Spinal cord (tissue), 10 donors: ENCODE measurements around the gene GRSF1. TPM values are rescaled to one million over a fixed set of nuclear protein-coding genes. Genes with fewer than 3 reads are reported as not detected.
"Not testable (repeated sequence)": the region's sequence is repeated elsewhere in the genome, so short reads cannot be mapped to it uniquely, and the experiment has no call there.

Experiments
- DNase-seq, 6 donors: peaks; one replicate each; pipeline versions ENCODE4 v3.0.0 to v3.0.0-alpha.2; 2013 to 2015; ENCODE audit warnings: low spot score in 6 of 6, low read depth in 4 of 6
- H3K27ac ChIP-seq: one replicate; pipeline ENCODE4 v1.5.1; 2013; ENCODE audit warnings: low read depth, low read length, control low read depth
- H3K27me3 ChIP-seq: one replicate; pipeline ENCODE4 v1.6.1; 2013; ENCODE audit warnings: low read length; ENCODE audit not compliant: control insufficient read depth, insufficient read depth
- H3K36me3 ChIP-seq: one replicate; pipeline ENCODE4 v1.6.1; 2013; ENCODE audit warnings: low read length; ENCODE audit not compliant: control insufficient read depth, insufficient read depth
- H3K4me1 ChIP-seq: one replicate; pipeline ENCODE4 v1.6.1; 2013; ENCODE audit warnings: low read length; ENCODE audit not compliant: control insufficient read depth, insufficient read depth
- H3K4me3 ChIP-seq: one replicate; pipeline ENCODE4 v1.5.1; 2013; ENCODE audit warnings: low read depth, low read length, control low read depth
- H3K9me3 ChIP-seq: one replicate; pipeline ENCODE4 v1.6.1; 2013; ENCODE audit warnings: low read length; ENCODE audit not compliant: control insufficient read depth, insufficient read depth
- WGBS: methylation state at CpG from one replicate; pipeline ENCODE4 v1.1.5; 2013; ENCODE audit warnings: missing lambda C conversion rate; ENCODE audit not compliant: insufficient coverage; 5-methylcytosine and 5-hydroxymethylcytosine counted together
- polyA plus RNA-seq, 2 donors: library from polyadenylated mRNA; unstranded; fragments of 120-200 nt; gene quantifications; one replicate each; pipeline ENCODE4 v1.2.1, GENCODE V29; 2013; ENCODE audit not compliant: insufficient read length in 2 of 2
- total RNA-seq, 2 donors: library from RNA; depleted of rRNA in 1 of 2; stranded (reverse); fragments of 120-200 nt in 1 of 2; fragments of >200 nt in 1 of 2; gene quantifications; one replicate each; pipeline versions ENCODE4 v1.2.3 to v1.2.4, GENCODE V29; 2013 to 2014
- donor health status: healthy.

Gene GRSF1
- total and polyA plus RNA-seq, 4 donors = 71.8 to 100 (median 83.7) TPM

DNA sequence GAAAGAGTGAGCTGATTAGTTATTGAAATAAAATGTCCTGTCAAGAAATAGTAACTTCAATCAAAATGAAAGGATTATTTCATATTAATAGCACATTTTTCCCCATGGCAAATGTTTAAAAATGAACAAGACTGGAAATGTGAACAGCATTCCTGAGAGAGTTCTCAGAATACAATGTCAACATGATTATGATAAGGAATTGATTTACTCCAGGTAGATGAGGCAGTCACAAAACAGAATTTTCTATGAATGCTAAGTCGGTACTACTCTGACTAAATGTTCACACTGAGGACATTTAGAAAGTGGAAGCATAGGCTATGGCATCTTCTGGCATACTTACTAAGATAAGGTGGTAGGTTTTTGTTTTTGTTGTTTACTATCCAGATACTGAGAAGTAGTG lies 19.4 kb upstream of the GRSF1 start:
- 100% methylated on average over 1 of the region's 1 CpG for WGBS
- no peaks in the 10 kb centered on the region for H3K27me3 ChIP-seq
- H3K4me3 ChIP-seq = no peak overlapping the region
- H3K9me3 ChIP-seq = no peaks in the 10 kb centered on the region
- H3K4me1 ChIP-seq = no peaks in the 10 kb centered on the region
- no peak for DNase-seq
- no peak overlapping the region for H3K27ac ChIP-seq
- H3K36me3 ChIP-seq = no peaks in the 10 kb centered on the region

DNA sequence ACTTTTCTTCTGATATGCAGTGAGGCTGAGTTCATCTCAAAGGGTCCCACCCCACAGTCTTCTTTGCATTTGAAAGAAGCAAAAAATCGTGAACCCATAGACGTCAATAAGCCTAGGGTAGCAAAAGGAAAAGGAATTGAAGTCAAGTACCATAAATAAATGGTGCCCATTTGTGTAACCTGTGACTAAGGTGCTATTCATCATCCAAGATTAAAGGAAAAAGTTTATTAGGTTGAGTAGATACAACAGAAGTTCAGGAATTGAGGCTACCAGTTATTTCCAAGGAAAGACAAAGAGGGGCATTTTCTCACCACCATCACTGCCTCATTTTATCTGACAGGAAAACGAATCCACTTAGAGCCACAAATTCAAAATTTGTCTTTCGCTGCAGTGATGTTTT lies 18.8 kb upstream of the GRSF1 start:
- Histone ChIP-seq H3K9me3 (no peaks in the 10 kb centered on the region), H3K4me1 (no peaks in the 10 kb centered on the region), H3K27me3 (no peaks in the 10 kb centered on the region), H3K4me3 (no peak overlapping the region), H3K36me3 (no peaks in the 10 kb centered on the region), H3K27ac (no peak overlapping the region)
- DNase-seq = no peak
- 100% methylated on average over 2 of the region's 4 CpGs for WGBS

DNA sequence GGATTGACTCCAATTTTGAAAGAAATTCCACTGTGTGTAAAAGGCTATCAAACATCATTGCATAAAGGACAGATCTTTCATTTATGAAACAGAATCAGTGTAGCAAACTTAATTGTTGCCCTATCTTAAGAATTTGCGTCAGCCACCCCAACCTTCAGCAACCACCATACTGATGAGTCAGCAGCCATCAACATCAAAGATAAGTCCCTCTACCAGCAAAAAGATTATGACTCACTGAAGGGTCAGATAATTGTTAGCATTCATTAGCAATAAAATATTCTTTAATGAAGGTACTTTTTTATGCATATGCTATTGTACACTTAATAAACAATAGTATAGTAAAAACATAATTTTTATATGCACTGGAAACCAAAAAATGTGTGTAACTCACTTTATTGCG lies 15.8 kb upstream of the GRSF1 start:
- Histone ChIP-seq H3K4me3 (no peak overlapping the region), H3K27me3 (no peaks in the 10 kb centered on the region), H3K9me3 (no peaks in the 10 kb centered on the region), H3K36me3 (no peaks in the 10 kb centered on the region), H3K4me1 (no peaks in the 10 kb centered on the region), H3K27ac (no peak overlapping the region)
- WGBS = no CpG with 5 or more reads among the region's 2 CpGs
- no peak for DNase-seq

DNA sequence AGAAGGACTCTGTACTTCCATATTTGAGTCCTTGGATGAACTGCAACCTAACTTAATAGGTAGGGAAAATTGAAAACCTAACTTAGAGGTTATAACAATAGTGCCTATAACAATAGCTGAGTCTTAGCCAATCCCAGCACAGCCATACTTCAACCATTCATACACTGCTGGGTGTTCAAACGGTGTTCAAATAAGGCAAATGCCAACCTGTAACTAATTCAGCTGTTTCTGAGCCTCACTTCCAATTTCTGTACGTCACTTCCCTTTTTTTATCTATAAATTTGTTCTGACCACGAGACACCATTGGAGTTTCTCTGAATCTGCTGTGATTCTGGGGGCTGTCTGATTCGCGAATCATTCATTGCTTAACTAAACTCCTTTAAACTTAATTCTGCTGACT lies 9.6 kb upstream of the GRSF1 start:
- H3K36me3 ChIP-seq = no peaks in the 10 kb centered on the region
- 67% methylated on average over 1 of the region's 5 CpGs for WGBS
- DNase-seq = no peak
- no peak overlapping the region for H3K4me3 ChIP-seq
- no peaks in the 10 kb centered on the region for H3K4me1 ChIP-seq
- H3K9me3 ChIP-seq = no peaks in the 10 kb centered on the region
- H3K27ac ChIP-seq = no peak overlapping the region
- H3K27me3 ChIP-seq = no peaks in the 10 kb centered on the region

DNA sequence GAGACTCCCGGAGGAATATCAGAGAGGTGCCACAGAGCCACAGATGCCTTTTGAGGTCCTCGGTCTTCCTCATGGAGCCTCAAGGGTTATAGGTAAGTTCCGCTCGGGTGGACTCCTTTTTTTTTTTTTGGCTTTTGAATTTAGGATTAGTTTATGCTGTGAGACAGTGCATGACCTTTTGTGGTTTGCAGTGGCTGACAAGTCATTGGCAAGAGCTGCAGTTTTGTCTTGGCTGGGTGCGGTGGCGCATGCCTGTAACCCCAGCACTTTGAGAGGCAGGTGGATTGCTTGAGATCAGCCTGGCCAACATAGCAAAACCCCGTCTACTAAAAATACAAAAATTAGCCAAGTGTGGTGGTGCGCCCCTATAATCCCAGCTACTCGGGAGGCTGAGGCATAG lies 4.5 kb upstream of the GRSF1 start:
- DNase-seq = no peak
- Histone ChIP-seq H3K36me3 (no peaks in the 10 kb centered on the region), H3K27me3 (no peaks in the 10 kb centered on the region), H3K9me3 (no peaks in the 10 kb centered on the region), H3K27ac (no peak overlapping the region), H3K4me1 (peaks cover 4% of the 10 kb centered on the region), H3K4me3 (no peak overlapping the region)
- 90% methylated on average over 5 of the region's 9 CpGs for WGBS

DNA sequence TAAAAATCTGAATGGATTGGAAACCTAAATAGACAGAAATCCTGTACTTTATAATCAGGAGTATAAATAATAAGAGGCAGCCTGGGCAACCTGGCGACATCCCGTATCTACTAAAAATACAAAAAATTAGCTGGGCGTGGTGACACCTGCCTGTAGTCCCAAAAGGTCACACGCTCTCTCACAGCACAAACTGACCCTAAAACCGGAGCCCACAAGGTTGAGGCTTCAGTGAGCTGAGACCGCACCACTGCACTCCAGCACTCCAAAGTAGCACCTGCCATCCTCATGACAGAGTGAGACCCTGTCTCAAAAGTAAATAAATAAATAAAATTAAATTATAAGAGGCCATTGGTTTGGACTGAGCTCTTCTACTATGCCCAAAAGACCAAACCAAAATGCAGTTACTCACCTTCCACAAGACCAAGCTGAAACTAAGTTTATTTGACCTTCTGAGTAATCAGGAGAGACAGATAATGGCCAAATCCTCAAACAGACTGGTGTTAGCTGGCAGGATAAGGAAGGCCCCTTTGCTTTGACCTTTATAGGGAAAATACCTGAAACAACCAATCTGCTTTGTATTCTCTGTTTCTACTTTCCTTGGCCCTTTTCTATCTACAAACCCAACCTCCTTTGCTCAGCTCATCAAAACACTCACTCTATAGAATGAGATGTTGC lies 3.2 kb upstream of the GRSF1 start:
- Histone ChIP-seq H3K4me3 (no peak overlapping the region), H3K9me3 (no peaks in the 10 kb centered on the region), H3K4me1 (peaks cover 6% of the 10 kb centered on the region), H3K27ac (no peak overlapping the region), H3K36me3 (no peaks in the 10 kb centered on the region), H3K27me3 (no peaks in the 10 kb centered on the region)
- WGBS = 100% methylated on average over 4 of the region's 6 CpGs
- no peak for DNase-seq

DNA sequence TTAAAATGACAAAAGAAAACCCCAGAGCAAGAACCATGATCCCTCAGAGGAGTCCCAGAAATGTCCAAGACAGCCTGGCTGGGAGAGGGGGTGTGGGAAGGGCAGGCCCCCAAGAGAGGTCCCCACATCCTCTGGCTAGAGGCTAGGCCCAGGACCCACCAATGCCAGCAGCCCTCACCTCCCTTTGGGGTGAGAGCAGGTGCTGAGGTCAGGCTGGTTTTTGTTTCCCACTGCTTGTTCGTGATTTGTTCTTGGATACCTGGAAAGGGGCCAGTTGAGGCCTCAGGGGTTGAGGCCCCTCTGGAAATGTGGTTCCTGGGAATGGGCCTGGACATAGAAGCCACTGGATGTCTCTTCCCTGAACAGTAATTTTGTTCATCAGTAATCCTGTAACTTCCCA lies 2.3 kb upstream of the GRSF1 start:
- peaks cover 15% of the 10 kb centered on the region for H3K4me1 ChIP-seq
- H3K27ac ChIP-seq = no peak overlapping the region
- WGBS = no CpG with 5 or more reads among the region's 1 CpG

DNA sequence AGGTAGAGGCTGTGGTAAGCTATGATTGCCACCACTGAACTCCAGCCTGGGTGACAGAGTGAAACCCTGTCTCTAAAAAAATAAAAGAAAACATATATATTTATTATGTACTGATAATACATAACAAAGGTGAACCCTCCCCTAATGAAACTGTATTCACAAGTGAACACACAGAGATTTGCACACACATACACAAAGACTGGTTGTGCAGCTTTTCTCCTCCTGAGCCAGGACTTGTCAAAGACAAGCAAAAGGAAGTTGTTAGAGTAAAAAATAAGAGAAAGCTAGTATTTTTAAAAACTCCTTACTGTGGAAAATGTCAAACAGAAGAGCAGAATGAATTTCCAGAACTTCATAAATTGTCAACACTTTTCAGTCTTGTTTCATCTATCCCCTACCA lies 1.5 kb upstream of the GRSF1 start:
- no peaks in the 10 kb centered on the region for H3K36me3 ChIP-seq
- no peak for DNase-seq
- peaks cover 15% of the 10 kb centered on the region for H3K4me1 ChIP-seq
- no peaks in the 10 kb centered on the region for H3K27me3 ChIP-seq
- no peak overlapping the region for H3K27ac ChIP-seq
- no peaks in the 10 kb centered on the region for H3K9me3 ChIP-seq
- H3K4me3 ChIP-seq = no peak overlapping the region

More for the DNA sequence above, 2.3 kb upstream of the GRSF1 start:
- no peaks in the 10 kb centered on the region for H3K9me3 ChIP-seq
- no peak overlapping the region for H3K4me3 ChIP-seq
- no peak for DNase-seq
- H3K27me3 ChIP-seq = no peaks in the 10 kb centered on the region
- H3K36me3 ChIP-seq = no peaks in the 10 kb centered on the region

DNA sequence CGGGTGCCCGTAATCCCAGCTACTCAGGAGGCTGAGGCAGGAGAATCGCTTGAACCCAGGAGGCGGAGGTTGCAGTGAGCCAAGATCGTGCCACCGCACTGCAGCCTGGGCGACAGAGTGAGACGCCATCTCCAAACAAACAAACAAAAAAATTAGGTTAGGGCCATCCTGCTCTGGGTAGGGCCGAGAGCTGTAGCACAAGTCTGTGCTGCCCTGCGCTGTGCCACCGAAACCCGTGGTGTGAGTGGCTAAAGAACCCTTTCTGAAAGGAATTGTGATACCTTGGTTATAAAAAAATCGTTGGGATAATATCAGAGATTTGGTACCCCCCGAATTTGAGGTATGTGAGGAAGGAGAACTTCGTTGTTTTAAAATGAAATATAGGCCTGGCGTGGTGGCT lies 941 bp upstream of the GRSF1 start:
- H3K9me3 ChIP-seq, H3K4me3 ChIP-seq, DNase-seq, H3K27me3 ChIP-seq, H3K27ac ChIP-seq, H3K36me3 ChIP-seq: not testable (repeated sequence)
- WGBS = over 99% methylated on average over 16 of the region's 16 CpGs
- H3K4me1 ChIP-seq = peaks cover 15% of the 10 kb centered on the region

DNA sequence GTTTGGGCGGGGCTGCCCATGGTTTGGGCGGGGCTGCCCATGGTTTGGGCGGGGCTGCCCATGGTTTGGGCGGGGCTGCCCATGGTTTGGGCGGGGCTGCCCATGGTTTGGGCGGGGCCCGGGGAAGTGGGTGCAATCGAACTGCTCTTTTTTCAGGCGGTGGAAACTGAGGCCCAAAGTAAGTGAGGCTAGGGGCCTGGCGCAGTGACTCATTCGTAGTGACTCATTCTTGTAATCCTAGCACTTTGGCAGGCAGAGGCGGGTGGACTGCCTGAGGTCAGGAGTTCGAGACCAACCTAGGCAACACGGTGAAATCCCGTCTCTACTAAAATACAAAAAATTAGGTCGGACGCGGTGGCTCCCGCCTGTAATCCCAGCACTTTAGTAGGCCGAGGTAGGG lies 447 bp upstream of the GRSF1 start:
- WGBS = 78% methylated on average over 15 of the region's 20 CpGs
- H3K27ac ChIP-seq = not testable (repeated sequence)
- DNase-seq = peak in 2 of 6 donors; percentile 34 to 49

More for the DNA sequence above, 447 bp upstream of the GRSF1 start:
- H3K4me1 ChIP-seq = peaks cover 15% of the 10 kb centered on the region
- H3K27me3 ChIP-seq, H3K4me3 ChIP-seq, H3K9me3 ChIP-seq, H3K36me3 ChIP-seq: not testable (repeated sequence)
